ENCODE results near the gene CDC42SE2.

GRCh38 chr5:131223751-131224386 lies 40.0 kb upstream of the CDC42SE2 start:
- TF ChIP-seq, protein P1, sequence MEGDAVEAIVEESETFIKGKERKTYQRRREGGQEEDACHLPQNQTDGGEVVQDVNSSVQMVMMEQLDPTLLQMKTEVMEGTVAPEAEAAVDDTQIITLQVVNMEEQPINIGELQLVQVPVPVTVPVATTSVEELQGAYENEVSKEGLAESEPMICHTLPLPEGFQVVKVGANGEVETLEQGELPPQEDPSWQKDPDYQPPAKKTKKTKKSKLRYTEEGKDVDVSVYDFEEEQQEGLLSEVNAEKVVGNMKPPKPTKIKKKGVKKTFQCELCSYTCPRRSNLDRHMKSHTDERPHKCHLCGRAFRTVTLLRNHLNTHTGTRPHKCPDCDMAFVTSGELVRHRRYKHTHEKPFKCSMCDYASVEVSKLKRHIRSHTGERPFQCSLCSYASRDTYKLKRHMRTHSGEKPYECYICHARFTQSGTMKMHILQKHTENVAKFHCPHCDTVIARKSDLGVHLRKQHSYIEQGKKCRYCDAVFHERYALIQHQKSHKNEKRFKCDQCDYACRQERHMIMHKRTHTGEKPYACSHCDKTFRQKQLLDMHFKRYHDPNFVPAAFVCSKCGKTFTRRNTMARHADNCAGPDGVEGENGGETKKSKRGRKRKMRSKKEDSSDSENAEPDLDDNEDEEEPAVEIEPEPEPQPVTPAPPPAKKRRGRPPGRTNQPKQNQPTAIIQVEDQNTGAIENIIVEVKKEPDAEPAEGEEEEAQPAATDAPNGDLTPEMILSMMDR (IDR thresholded peaks at IDR 0.05 in 8 of 11, conservative IDR thresholded peaks at IDR 0.05 in 3 of 11), result no peak
- TF ChIP-seq POLR2AphosphoS5 (IDR thresholded peaks at IDR 0.05), result no peak

All from spleen (tissue), 7 donors.